OCI-LY1 (cell line): ENCODE data around the gene EIF2S2.

Experiments
- H2AFZ ChIP-seq: fragments of 200-600 bp; sonication (generic), shearing (Covaris generic); 2 replicates; pipeline ENCODE4 v1.6.0; 2014; ENCODE audit warnings: antibody characterized with exemption, mild to moderate bottlenecking, low read length
- H3F3A ChIP-seq: fragments of 200-600 bp; sonication (generic), shearing (Covaris generic); 2 replicates; pipeline ENCODE4 v1.6.0; 2014; ENCODE audit warnings: mild to moderate bottlenecking, antibody characterized with exemption, low read length, moderate library complexity; ENCODE audit not compliant: insufficient read depth
- H3K27ac ChIP-seq: fragments of 200-600 bp; sonication (generic); 2 replicates; pipeline ENCODE4 v1.5.1; 2014; ENCODE audit warnings: low read length, mixed run types, mild to moderate bottlenecking, low read depth; ENCODE audit not compliant: poor library complexity, severe bottlenecking
- H3K27me3 ChIP-seq: fragments of 200-600 bp; sonication (generic); 2 replicates; pipeline ENCODE4 v1.6.0; 2014; ENCODE audit warnings: antibody characterized with exemption, mild to moderate bottlenecking, low read length, moderate library complexity; ENCODE audit not compliant: insufficient read depth
- H3K36me3 ChIP-seq: fragments of 200-600 bp; sonication (generic); 2 replicates; pipeline ENCODE4 v1.6.1; 2014; ENCODE audit warnings: mild to moderate bottlenecking, antibody characterized with exemption, low read length, moderate library complexity, mixed read lengths; ENCODE audit not compliant: insufficient read depth
- H3K4me1 ChIP-seq: fragments of 200-600 bp; sonication (generic); 2 replicates; pipeline ENCODE4 v1.5.1; 2014; ENCODE audit warnings: mild to moderate bottlenecking, low read length, moderate library complexity; ENCODE audit not compliant: insufficient read depth, severe bottlenecking
- H3K4me2 ChIP-seq: fragments of 200-600 bp; sonication (generic), shearing (Covaris generic); 2 replicates; pipeline ENCODE4 v1.6.1; 2014; ENCODE audit warnings: low read length
- H3K4me3 ChIP-seq: fragments of 200-600 bp; sonication (generic); 2 replicates; pipeline ENCODE4 v1.5.1; 2014; ENCODE audit warnings: low read length, low read depth, mild to moderate bottlenecking, mixed read lengths; ENCODE audit not compliant: poor library complexity, severe bottlenecking
- H3K79me2 ChIP-seq: fragments of 200-600 bp; shearing (Covaris generic); 2 replicates; pipeline ENCODE4 v1.6.1; 2016; ENCODE audit warnings: mixed run types, low read length, mixed read lengths; ENCODE audit not compliant: insufficient read depth
- H3K9ac ChIP-seq: fragments of 200-600 bp; sonication (generic), shearing (Covaris generic); 2 replicates; pipeline ENCODE4 v1.6.1; 2014; ENCODE audit warnings: mild to moderate bottlenecking, low read length, mixed read lengths
- H3K9me2 ChIP-seq: fragments of 200-600 bp; sonication (generic), shearing (Covaris generic); 2 replicates; pipeline ENCODE4 v1.6.1; 2014; ENCODE audit warnings: low read depth, mild to moderate bottlenecking, low read length, mixed read lengths
- H3K9me3 ChIP-seq: fragments of 200-600 bp; shearing (Covaris generic); 2 replicates; pipeline ENCODE4 v1.6.1; 2014; ENCODE audit warnings: low read length, mixed read lengths
- H4K20me1 ChIP-seq: fragments of 200-600 bp; sonication (generic), shearing (Covaris generic); 2 replicates; pipeline ENCODE4 v1.6.0; 2016; ENCODE audit warnings: mild to moderate bottlenecking, low read length; ENCODE audit not compliant: insufficient read depth
- EZH2 ChIP-seq: fragments of 200-600 bp; sonication (generic), shearing (Covaris generic); IDR thresholded peaks from 2 replicates; pipeline ENCODE4 v1.8.0; 2017; ENCODE audit warnings: borderline replicate concordance, mixed run types, mild to moderate bottlenecking, antibody characterized with exemption, low read length, moderate library complexity, mixed read lengths
- TF ChIP-seq, protein P1 (sequence below): fragments of 200-600 bp; sonication (generic), shearing (Covaris generic); IDR thresholded peaks from 2 replicates; pipeline ENCODE4 v1.5.1; 2017; ENCODE audit warnings: mild to moderate bottlenecking, antibody characterized with exemption, low read length, moderate library complexity, mixed read lengths

The EIF2S2 gene

DNA sequence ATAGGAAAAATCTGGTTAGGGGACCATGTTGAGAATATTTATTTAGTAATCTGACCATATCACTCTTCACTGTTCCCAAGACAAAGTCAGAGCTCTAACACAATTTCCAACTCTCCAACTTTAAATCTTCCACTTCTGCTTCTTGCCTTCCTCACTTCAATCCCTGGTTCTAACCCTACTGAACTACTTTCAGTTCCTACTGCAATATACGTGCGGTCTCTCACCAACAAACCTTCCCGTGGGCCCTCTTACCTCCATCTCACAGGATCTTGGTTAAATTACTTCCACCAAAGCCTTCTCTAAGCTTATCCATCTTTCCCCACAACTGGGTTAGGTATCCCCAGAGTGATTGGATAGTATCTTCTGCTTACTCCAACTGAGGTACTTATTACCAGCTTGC lies 8.0 kb downstream of the EIF2S2 start:
- no peaks in the 10 kb centered on the region for H3K27me3 ChIP-seq
- H3K4me1 ChIP-seq: peaks cover 12% of the 10 kb centered on the region
- no peak overlapping the region for H2AFZ ChIP-seq
- no peaks in the 10 kb centered on the region for H3K9me2 ChIP-seq
- H3K4me2 ChIP-seq: no peak overlapping the region
- peaks cover 98% of the 10 kb centered on the region for H3K36me3 ChIP-seq
- TF ChIP-seq, protein P1, sequence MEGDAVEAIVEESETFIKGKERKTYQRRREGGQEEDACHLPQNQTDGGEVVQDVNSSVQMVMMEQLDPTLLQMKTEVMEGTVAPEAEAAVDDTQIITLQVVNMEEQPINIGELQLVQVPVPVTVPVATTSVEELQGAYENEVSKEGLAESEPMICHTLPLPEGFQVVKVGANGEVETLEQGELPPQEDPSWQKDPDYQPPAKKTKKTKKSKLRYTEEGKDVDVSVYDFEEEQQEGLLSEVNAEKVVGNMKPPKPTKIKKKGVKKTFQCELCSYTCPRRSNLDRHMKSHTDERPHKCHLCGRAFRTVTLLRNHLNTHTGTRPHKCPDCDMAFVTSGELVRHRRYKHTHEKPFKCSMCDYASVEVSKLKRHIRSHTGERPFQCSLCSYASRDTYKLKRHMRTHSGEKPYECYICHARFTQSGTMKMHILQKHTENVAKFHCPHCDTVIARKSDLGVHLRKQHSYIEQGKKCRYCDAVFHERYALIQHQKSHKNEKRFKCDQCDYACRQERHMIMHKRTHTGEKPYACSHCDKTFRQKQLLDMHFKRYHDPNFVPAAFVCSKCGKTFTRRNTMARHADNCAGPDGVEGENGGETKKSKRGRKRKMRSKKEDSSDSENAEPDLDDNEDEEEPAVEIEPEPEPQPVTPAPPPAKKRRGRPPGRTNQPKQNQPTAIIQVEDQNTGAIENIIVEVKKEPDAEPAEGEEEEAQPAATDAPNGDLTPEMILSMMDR: no peak
- TF ChIP-seq EZH2: no peak
- no peak overlapping the region for H3K4me3 ChIP-seq
- no peaks in the 10 kb centered on the region for H3K9me3 ChIP-seq
- no peak overlapping the region for H3K27ac ChIP-seq
- no peaks in the 10 kb centered on the region for H3F3A ChIP-seq
- no peak overlapping the region for H3K9ac ChIP-seq
- H4K20me1 ChIP-seq: peaks cover 4% of the 10 kb centered on the region; the same call in 1 of the 2 replicates
- H3K79me2 ChIP-seq: peaks cover 40% of the 10 kb centered on the region

DNA sequence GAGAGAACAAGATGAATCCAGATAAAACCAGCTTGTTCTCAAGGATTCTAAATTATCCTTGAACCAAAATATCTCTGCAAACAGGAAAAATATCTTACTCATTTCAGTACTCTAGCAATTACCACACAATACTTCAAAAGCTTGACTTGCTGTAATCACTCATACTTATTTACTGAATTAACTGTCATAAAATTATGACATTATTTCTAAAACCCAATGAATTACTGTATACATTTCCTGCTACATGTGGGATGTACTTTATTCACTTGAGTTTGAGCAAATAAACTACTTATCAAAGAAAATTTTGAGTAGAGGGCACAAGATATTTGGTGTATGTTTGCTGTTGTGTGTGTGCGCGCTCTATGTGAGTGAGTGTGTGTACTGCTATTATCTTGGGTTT lies 9.7 kb downstream of the EIF2S2 start:
- H3K9me3 ChIP-seq: no peaks in the 10 kb centered on the region
- no peak overlapping the region for H3K9ac ChIP-seq
- TF ChIP-seq, protein P1: no peak
- no peak for TF ChIP-seq EZH2
- H3K79me2 ChIP-seq: peaks cover 23% of the 10 kb centered on the region
- H3K9me2 ChIP-seq: no peaks in the 10 kb centered on the region
- H4K20me1 ChIP-seq: peaks cover 4% of the 10 kb centered on the region; the same call in 1 of the 2 replicates
- H3K36me3 ChIP-seq: peaks cover 99% of the 10 kb centered on the region
- no peak overlapping the region for H3K27ac ChIP-seq
- H2AFZ ChIP-seq: no peak overlapping the region
- no peaks in the 10 kb centered on the region for H3K27me3 ChIP-seq
- H3F3A ChIP-seq: no peaks in the 10 kb centered on the region
- no peak overlapping the region for H3K4me2 ChIP-seq
- no peaks in the 10 kb centered on the region for H3K4me1 ChIP-seq
- H3K4me3 ChIP-seq: no peak overlapping the region

DNA sequence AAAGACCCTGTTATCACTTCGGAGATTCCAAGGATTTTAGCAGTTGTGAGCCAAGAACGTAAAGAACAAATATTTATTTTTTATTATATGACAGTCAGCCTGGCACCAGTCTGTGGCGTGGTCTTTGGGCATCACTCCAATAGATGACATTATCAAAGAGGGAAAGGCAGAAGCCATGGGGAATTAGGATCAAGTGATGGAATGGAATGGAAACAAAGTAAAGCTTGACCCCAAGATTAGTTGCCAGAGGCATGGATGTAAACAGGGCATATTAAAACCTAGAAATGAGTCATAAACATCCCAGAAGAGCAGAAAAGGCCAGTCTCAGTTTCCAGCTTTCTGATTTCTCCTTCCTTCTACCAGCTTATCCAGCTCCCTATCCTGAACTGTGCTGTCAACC lies 11.5 kb downstream of the EIF2S2 start:
- H3K36me3 ChIP-seq: peaks cover 100% of the 10 kb centered on the region
- H3K79me2 ChIP-seq: peaks cover 5% of the 10 kb centered on the region; the same call in 1 of the 2 replicates
- H3K27me3 ChIP-seq: no peaks in the 10 kb centered on the region
- no peaks in the 10 kb centered on the region for H3K9me2 ChIP-seq
- H3K4me1 ChIP-seq: no peaks in the 10 kb centered on the region
- no peaks in the 10 kb centered on the region for H3K9me3 ChIP-seq
- no peaks in the 10 kb centered on the region for H4K20me1 ChIP-seq
- no peak overlapping the region for H2AFZ ChIP-seq
- H3K4me3 ChIP-seq: no peak overlapping the region
- H3F3A ChIP-seq: no peaks in the 10 kb centered on the region
- no peak for TF ChIP-seq EZH2
- TF ChIP-seq, protein P1: no peak
- no peak overlapping the region for H3K9ac ChIP-seq
- no peak overlapping the region for H3K27ac ChIP-seq
- no peak overlapping the region for H3K4me2 ChIP-seq
